ENCODE results near the gene CNN1.

GRCh38 chr19:11499890-11500420 lies 38.7 kb upstream of the CNN1 start:
- no peak for TF ChIP-seq CTCF (IDR thresholded peaks at IDR 0.05 in 4 of 5, conservative IDR thresholded peaks at IDR 0.05 in 1 of 5)
- no peak for TF ChIP-seq POLR2A (IDR thresholded peaks at IDR 0.05)
